Endothelial cell (in vitro differentiated cells): ENCODE results near the gene TTL. TPM values are rescaled to one million over a fixed set of nuclear protein-coding genes. Genes with fewer than 3 reads are reported as not detected.
"Not testable (repeated sequence)": the region's sequence is repeated elsewhere in the genome, so short reads cannot be mapped to it uniquely, and the experiment has no call there.

Source experiments
- DNase-seq: peaks from one replicate; pipeline ENCODE4 v3.0.0; 2021; ENCODE audit warnings: low spot score
- H3K27ac Mint-ChIP-seq: one replicate; pipeline ENCODE4 v1.8.0; 2021; ENCODE audit warnings: mixed read lengths, inconsistent platforms; ENCODE audit not compliant: unreplicated experiment
- H3K27me3 Mint-ChIP-seq: one replicate; pipeline ENCODE4 v1.8.0; 2021; ENCODE audit warnings: mild to moderate bottlenecking, moderate library complexity, mixed read lengths, inconsistent platforms; ENCODE audit not compliant: unreplicated experiment
- H3K36me3 Mint-ChIP-seq: one replicate; pipeline ENCODE4 v1.8.0; 2021; ENCODE audit warnings: mild to moderate bottlenecking, low read depth, mixed read lengths, inconsistent platforms; ENCODE audit not compliant: unreplicated experiment
- H3K4me1 Mint-ChIP-seq: one replicate; pipeline ENCODE4 v1.8.0; 2021; ENCODE audit warnings: mild to moderate bottlenecking, mixed read lengths, inconsistent platforms; ENCODE audit not compliant: unreplicated experiment
- H3K4me3 Mint-ChIP-seq: one replicate; pipeline ENCODE4 v1.8.0; 2021; ENCODE audit warnings: mild to moderate bottlenecking, mixed read lengths, inconsistent platforms; ENCODE audit not compliant: unreplicated experiment
- H3K9me3 Mint-ChIP-seq: one replicate; pipeline ENCODE4 v1.8.0; 2021; ENCODE audit warnings: mixed read lengths, inconsistent platforms; ENCODE audit not compliant: unreplicated experiment
- CTCF ChIP-seq: fragments of 200-600 bp; sonication (generic); IDR thresholded peaks from one replicate; pipeline ENCODE4 v1.5.0; 2021; ENCODE audit warnings: antibody characterized with exemption; ENCODE audit not compliant: unreplicated experiment
- total RNA-seq: library from RNA; stranded (reverse); fragmentation: NEBNext Ultra II Directional; extraction: Animal tissue kit (Norgen Biotek cat#: 25700); gene quantifications from one replicate; pipeline ENCODE4 v1.2.1, GENCODE V29; 2021; ENCODE audit not compliant: unreplicated experiment

The TTL gene
- total RNA-seq, 1 donor from 2014 or later, result 89.9 TPM

DNA sequence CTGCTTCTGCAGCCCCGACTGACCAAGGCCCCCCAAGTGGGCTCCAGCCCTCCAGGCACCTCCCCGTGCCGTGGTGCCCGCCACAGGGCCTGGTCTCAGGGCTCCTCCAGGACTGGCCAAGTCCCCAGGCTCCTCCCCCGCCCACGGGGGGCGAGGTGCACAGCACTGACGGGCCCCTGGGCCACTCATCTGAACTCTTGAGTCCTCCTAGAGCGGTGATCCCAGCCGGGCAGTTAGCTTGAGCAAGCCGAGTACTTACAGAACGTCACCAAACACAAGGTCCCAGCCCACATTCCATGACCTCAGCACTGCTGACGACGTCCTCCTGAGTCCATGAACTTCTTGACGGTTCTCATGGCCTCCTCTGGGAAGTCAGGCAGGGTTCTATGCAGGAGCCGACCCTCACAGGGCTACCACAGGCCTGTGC is 44.5 kb upstream of the TTL start:
- not testable (repeated sequence) for H3K9me3 Mint-ChIP-seq, DNase-seq, H3K27ac Mint-ChIP-seq, H3K4me3 Mint-ChIP-seq, H3K27me3 Mint-ChIP-seq, H3K4me1 Mint-ChIP-seq, H3K36me3 Mint-ChIP-seq

DNA sequence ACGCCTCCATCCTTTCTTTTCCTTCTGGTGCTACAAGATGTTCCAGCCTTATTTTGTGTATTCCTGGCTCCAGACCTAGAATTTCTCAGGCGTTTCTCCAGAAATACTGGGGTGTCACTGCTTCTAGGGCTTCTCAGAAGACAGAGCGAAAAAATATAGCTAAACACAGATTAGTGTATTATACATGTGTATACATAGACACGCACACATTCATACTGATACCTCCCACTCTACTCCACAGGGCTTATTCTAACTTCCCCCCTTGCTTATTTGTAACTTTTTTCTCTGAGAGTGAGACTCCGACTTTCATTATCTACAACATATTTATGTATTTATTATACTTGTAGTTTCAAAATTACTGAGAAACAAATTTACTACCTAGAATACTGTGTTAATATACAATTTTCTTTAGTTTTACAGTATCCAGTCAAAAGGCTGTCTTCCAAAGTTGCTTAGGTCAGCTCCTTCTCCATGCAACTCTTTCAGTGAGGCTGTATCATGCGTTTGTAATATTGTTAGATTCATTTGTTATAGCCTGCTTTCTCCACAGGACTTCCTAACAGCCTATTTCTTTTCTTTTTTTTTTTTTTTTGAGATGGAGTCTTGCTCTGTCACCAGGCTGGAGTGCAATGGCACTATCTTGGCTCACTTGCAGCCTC is 43.2 kb upstream of the TTL start:
- not testable (repeated sequence) for H3K27me3 Mint-ChIP-seq, H3K36me3 Mint-ChIP-seq, H3K27ac Mint-ChIP-seq, H3K4me3 Mint-ChIP-seq, DNase-seq, H3K9me3 Mint-ChIP-seq, H3K4me1 Mint-ChIP-seq

- H3K27ac Mint-ChIP-seq, H3K36me3 Mint-ChIP-seq, H3K9me3 Mint-ChIP-seq, DNase-seq, H3K4me1 Mint-ChIP-seq, H3K27me3 Mint-ChIP-seq, H3K4me3 Mint-ChIP-seq: not testable (repeated sequence)
Observed at GRCh38 chr2:112444256-112444655, 37.7 kb upstream of the TTL start.

GRCh38 chr2:112449854-112450253 is 32.1 kb upstream of the TTL start:
- Mint-ChIP-seq H3K9me3 (no peaks in the 10 kb centered on the region), H3K4me3 (no peak overlapping the region), H3K27ac (no peak overlapping the region), H3K27me3 (no peaks in the 10 kb centered on the region), H3K4me1 (no peaks in the 10 kb centered on the region), H3K36me3 (no peaks in the 10 kb centered on the region)
- no peak for DNase-seq
- TF ChIP-seq CTCF, result no peak

- Mint-ChIP-seq H3K27me3 (no peaks in the 10 kb centered on the region), H3K36me3 (no peaks in the 10 kb centered on the region), H3K4me1 (no peaks in the 10 kb centered on the region), H3K27ac (no peak overlapping the region), H3K9me3 (no peaks in the 10 kb centered on the region), H3K4me3 (no peak overlapping the region)
- DNase-seq, result no peak
- no peak for TF ChIP-seq CTCF
Observed at GRCh38 chr2:112451317-112451716, 30.6 kb upstream of the TTL start.

GRCh38 chr2:112454586-112454985 is 27.4 kb upstream of the TTL start:
- Mint-ChIP-seq H3K27me3 (peaks cover 5% of the 10 kb centered on the region), H3K27ac (no peak overlapping the region), H3K36me3 (peaks cover 3% of the 10 kb centered on the region), H3K4me1 (no peaks in the 10 kb centered on the region), H3K9me3 (no peaks in the 10 kb centered on the region), H3K4me3 (no peak overlapping the region)
- TF ChIP-seq CTCF, result no peak
- no peak for DNase-seq
